Camera-type eye (tissue), 1 donor: ENCODE measurements around the gene ATP5IF1. TPM values are rescaled to one million over a fixed set of nuclear protein-coding genes. Genes with fewer than 3 reads are reported as not detected.

Experiments
- total RNA-seq: library from RNA; depleted of rRNA; stranded (reverse); fragments of >200 nt; gene quantifications from one replicate; pipeline ENCODE4 v1.2.3, GENCODE V29; 2014

Gene ATP5IF1
- 148 TPM for total RNA-seq

DNA sequence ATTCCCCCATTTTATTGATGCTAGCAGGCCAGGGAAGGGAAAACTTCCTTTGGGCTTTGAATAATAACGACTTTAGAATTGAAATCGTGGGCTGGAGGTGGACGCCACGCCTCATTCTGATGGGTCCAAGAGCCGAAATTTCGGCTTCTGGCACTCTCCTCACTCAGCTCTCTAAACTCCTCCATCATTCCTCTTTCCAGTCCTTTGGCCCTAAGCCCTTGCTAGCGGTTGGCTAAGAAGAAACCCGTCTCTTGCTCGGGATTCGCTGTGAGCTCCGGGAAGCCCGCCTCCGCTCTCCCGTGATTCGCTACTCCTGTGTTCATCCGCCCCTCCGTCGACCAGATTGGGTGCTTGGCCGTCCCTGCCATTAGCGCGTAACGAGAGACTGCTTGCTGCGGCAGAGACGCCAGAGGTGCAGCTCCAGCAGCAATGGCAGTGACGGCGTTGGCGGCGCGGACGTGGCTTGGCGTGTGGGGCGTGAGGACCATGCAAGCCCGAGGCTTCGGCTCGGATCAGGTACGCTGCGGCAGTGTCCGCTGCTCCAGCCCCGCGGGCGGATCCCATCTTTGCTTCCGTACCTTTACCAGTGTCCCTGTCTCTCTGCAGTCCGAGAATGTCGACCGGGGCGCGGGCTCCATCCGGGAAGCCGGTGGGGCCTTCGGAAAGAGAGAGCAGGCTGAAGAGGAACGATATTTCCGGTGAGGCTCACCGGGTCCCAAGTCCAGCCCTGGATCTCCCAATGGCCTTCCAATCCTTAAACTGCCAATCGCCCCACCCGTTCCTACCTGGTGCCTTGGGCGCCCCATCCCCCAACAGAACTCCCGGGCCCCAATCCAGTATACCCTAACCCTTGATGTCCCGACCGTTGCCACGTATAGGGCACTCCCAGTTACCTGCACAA, at the start of gene ATP5IF1:
TSS of gene ATP5IF1 (plus strand) at position 370 of the 901 bp plus-strand sequence. CDS start at position 430, 60 bp downstream.

DNA sequence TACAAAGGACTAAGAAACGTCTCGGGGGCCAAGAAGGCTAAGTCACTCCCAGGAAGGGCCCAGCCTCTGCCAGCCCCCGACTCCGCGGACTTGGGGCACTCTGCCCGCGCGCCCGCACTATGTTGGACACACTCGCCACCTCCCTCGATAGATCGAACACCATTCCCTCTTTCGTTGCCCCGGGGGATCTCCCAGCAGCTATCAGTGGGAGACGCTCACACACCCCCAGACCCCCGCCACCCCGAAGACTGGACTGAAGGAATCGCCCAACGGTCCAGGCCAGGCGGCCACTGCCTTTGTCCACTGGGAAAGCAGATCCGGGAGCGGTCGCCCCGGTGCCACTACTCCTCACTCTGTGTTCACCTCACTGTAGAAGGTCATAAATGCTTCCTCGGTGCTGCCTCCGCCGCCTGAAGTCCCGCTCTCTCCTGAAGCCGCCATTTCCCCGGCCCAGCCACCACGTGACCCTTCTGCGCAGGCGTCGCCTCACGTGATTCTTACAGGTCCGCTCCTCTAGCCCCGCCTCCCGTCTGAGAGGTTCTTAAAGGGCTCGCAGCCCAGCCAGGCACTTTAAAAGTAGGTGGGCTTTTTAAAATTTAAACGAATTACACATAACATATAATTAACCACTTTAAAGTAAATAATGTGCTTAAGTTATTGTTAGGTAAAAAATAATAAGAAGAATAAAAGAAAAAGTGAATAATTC, 3.2 kb upstream of the ATP5IF1 start, which contains the start of gene DNAJC8:
TSS of gene DNAJC8 (minus strand) at position 472 of the 706 bp plus-strand sequence. CDS start at position 441, 31 bp downstream.

DNA sequence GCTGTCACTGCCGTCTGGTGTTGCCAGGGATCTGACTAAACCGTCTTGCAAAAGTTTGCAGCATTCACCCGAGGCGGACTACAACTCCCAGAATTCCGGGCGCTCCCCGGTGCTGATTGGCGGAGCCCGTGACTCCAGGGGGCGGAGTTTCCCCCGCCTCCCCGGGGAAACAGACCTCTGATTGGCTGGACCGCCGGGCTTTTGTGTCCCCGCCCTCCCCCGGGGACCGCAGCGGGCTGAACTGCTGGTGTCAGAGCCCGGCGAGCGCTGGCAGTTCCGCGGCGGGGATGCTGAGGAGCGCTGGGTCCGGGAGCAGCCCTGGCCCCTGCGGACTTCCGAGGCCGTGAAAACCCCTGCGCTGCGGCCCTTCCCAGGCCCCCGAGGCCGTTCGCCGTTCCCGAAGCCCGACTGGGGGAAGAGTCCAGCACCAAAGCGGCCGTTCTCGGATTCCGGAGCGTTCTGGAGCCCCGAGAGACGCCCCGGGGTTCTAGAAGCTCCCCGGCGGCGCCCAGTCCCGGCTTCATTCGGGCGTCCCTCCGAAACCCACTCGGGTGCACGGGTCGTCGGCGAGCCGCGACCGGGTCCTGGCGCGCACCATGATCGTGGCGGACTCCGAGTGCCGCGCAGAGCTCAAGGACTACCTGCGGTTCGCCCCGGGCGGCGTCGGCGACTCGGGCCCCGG, 23.5 kb downstream of the ATP5IF1 start, which contains the start of gene SESN2:
TSS of gene SESN2 (plus strand) at position 267 of the 682 bp plus-strand sequence. CDS start at position 597, 330 bp downstream.

Other genes starting within 250 kb of the ATP5IF1 start
- 18.5 TPM for gene EYA3, start 147.5 kb upstream of the ATP5IF1 start, total RNA-seq
- 2.0 TPM for gene PTAFR, start 59.4 kb upstream of the ATP5IF1 start, total RNA-seq
- 47.7 TPM for gene DNAJC8, start 3.1 kb upstream of the ATP5IF1 start, total RNA-seq
- 5.9 TPM for gene SESN2, start 23.4 kb downstream of the ATP5IF1 start, total RNA-seq
- 11.3 TPM for gene MED18, start 92.9 kb downstream of the ATP5IF1 start, total RNA-seq
- gene PHACTR4, start 133.6 kb downstream of the ATP5IF1 start, total RNA-seq = 18.6 TPM